HG03520 (cell line): Measurements from ENCODE around the gene DAB1.

Source experiments
- ATAC-seq: cut with Tn5 transposase; IDR thresholded peaks from one replicate; pipeline ENCODE4 v1.9.1; 2021; ENCODE audit warnings: mild to moderate bottlenecking, moderate library complexity; ENCODE audit not compliant: unreplicated experiment

DAB1 gene

GRCh38 chr1:57175506-57175905 lies 248.4 kb downstream of the DAB1 start:
- no peak for ATAC-seq

- ATAC-seq = no peak
These were observed 251.8 kb downstream of the DAB1 start for GRCh38 chr1:57172040-57172439.

GRCh38 chr1:57167997-57168396 lies 255.9 kb downstream of the DAB1 start:
- no peak for ATAC-seq

- no peak for ATAC-seq
These were observed 258.3 kb downstream of the DAB1 start for GRCh38 chr1:57165546-57165945.

DNA sequence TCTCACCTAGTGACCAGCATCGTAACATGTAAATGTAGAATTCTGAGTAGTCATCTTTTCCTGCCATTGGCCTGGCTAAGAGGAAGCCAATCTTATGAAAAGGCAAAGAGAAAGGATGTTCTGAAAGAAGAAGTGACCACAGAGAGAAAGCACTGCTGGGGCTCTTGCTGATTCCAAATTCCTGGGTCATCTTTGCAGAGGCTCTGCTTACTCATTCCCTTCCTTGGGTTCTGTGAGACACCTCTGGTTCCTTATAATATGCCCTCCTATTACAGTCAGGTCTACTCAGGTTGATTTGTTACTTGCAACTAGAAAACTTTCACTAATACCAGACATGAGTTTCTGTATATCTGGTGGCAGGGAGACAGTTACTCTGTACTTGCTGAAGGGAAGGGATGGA lies 259.3 kb downstream of the DAB1 start:
- ATAC-seq = no peak

- ATAC-seq = no peak
These were observed 260.1 kb downstream of the DAB1 start for GRCh38 chr1:57163789-57164188.

DNA sequence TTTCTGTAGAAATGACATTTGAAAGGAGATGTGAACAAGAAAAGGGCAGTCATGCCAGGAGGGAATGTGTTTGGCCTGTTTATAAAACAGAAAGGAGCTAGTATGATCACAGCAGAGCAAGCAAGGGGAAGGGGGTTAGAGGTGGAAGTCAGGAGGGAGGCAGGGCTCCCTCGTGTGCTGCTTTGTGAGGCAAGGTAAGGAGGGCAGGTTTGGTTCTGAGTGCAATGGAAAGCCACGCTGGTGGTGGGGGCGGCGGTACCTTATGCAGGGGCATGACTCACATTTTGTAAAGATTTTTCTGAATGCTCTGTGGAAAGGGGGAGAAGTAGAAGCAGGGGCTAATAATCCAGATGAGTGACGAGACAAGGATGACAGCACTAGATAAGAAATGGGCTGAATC lies 260.5 kb downstream of the DAB1 start:
- ATAC-seq = no peak

DNA sequence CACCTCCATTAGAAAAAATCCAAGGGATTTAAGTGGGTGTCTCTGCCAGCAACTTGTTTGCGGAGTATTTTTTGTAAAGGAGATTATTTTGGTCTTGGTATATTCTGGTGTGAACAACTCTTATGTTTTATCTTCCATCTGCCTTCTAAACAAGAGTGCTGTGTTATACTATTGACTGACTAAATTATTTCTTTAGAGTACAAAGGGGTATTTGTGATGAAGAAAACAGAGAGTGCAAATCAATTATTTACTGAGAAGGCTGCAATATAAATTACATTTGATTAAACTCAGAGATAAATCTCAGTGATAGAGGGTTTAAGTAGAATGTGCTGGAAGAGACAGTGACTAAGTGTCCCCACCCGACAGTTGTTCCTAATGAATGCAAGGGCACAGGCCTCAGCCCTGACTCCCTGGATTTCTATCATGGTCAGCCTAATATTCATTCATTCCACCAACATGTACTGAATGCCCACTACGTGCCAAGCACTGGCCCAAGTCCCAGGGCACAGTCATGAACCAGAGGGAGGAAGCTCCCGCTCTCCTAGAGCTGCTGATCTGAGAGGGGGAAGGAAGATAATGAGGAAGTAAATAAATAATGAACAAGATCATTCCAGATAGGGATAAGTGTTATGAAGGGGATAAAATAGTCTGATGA lies 261.1 kb downstream of the DAB1 start:
- no peak for ATAC-seq

GRCh38 chr1:57160594-57160993 lies 263.3 kb downstream of the DAB1 start:
- no peak for ATAC-seq

DNA sequence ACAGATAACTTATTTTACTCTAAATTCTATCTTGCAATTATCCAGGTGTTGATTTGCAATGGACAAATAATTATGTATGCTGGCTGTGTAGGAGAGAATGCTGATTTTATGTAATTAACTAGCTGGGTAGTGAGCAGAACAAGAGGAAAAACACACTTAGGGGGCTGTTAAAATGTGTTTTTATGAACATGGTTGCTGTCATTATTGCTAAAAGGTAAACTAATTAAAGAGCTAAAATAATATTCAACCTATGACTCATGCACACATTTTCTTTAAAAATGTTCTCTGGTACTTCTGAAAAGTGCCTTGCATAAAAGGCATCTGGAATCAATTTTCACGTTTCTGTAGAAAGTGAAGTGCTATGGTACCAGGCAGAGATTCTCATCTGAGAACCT lies 265.3 kb downstream of the DAB1 start:
- no peak for ATAC-seq

- no peak for ATAC-seq
These were observed 265.8 kb downstream of the DAB1 start for GRCh38 chr1:57157818-57158603.

DNA sequence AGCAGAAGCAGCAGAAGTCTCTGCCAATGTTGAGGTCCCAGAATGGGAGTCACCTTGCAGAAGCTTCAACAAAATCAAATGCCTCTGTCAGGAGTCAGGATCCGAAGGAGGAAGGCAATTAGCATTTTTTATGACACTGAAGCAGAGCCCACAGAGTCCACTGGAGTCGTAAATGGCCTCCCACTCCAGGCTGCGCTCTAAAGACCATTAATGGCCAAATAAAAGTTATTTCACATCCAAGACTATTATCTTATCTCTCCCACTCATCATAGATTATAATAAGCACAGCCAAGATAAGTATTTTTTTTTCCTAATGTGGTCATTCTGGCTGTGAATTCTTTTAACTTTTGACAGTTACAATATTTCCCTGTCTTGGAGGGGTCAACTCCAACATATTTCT lies 267.0 kb downstream of the DAB1 start:
- no peak for ATAC-seq

GRCh38 chr1:57146100-57146499 lies 277.8 kb downstream of the DAB1 start:
- ATAC-seq = no peak

- no peak for ATAC-seq
These were observed 280.9 kb downstream of the DAB1 start for GRCh38 chr1:57142999-57143398.

DNA sequence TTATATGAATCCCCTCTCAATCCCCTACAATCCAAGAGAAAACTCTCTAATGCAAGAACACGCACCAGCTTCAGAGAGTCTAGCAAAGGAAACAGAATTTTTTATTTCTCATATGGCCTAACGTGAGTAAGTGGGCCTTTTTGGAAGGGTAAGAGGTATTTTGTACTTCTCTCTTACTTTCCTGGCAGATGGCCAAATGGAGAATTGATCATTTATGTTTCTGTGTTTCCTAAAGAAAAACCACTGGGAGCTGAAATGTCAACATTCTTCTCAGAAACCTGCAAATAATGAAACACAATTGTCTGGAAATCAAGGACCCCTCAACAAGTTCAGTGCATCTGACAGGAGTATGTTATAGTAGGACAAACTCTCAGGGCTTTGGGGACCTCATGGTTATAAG lies 281.7 kb downstream of the DAB1 start:
- no peak for ATAC-seq

- no peak for ATAC-seq
These were observed 285.3 kb downstream of the DAB1 start for GRCh38 chr1:57138432-57139078.

- ATAC-seq = no peak
These were observed 285.9 kb downstream of the DAB1 start for GRCh38 chr1:57137980-57138379.

- ATAC-seq = no peak
These were observed 289.1 kb downstream of the DAB1 start for GRCh38 chr1:57134803-57135202.

GRCh38 chr1:57133686-57134085 lies 290.2 kb downstream of the DAB1 start:
- no peak for ATAC-seq

- ATAC-seq = no peak
These were observed 290.8 kb downstream of the DAB1 start for GRCh38 chr1:57132993-57133622.

- no peak for ATAC-seq
These were observed 292.0 kb downstream of the DAB1 start for GRCh38 chr1:57131701-57132394.
